Immature natural killer cell (primary cell): Measurements from ENCODE around the gene XDH. TPM values are rescaled to one million over a fixed set of nuclear protein-coding genes. Genes with fewer than 3 reads are reported as not detected.

ENCODE experiments used
- DNase-seq, 3 donors: peaks; one replicate each; pipeline ENCODE4 v3.0.0; 2022; ENCODE audit warnings: mixed read lengths in 1 of 3
- H3K27ac Mint-ChIP-seq, 6 donors: one replicate each; pipeline ENCODE4 v1.8.0; 2020; ENCODE audit warnings: mixed read lengths in 6 of 6, mild to moderate bottlenecking in 5 of 6, inconsistent platforms in 4 of 6, moderate library complexity in 3 of 6
- H3K27me3 Mint-ChIP-seq, 3 donors: one replicate each; pipeline ENCODE4 v1.8.0; 2020 to 2021; ENCODE audit warnings: low read depth in 3 of 3, mild to moderate bottlenecking in 3 of 3, mixed read lengths in 3 of 3, moderate library complexity in 3 of 3, inconsistent platforms in 1 of 3
- H3K36me3 Mint-ChIP-seq, 3 donors: one replicate each; pipeline ENCODE4 v1.8.0; 2020; ENCODE audit warnings: mixed read lengths in 3 of 3, inconsistent platforms in 2 of 3, mild to moderate bottlenecking in 2 of 3
- H3K4me1 Mint-ChIP-seq, 2 donors: one replicate each; pipeline ENCODE4 v1.8.0; 2020; ENCODE audit warnings: inconsistent platforms in 2 of 2, mild to moderate bottlenecking in 2 of 2, mixed read lengths in 2 of 2, moderate library complexity in 1 of 2
- H3K4me3 Mint-ChIP-seq, 5 donors: one replicate each; pipeline ENCODE4 v1.8.0; 2020; ENCODE audit warnings: mild to moderate bottlenecking in 5 of 5, mixed read lengths in 5 of 5, inconsistent platforms in 3 of 5, moderate library complexity in 3 of 5
- H3K9me3 Mint-ChIP-seq, 6 donors: one replicate each; pipeline ENCODE4 v1.8.0; 2020; ENCODE audit warnings: mild to moderate bottlenecking in 6 of 6, mixed read lengths in 6 of 6, inconsistent platforms in 4 of 6, moderate library complexity in 3 of 6
- polyA plus RNA-seq, 3 donors: library from polyadenylated mRNA; unstranded; fragments of 300-500 nt; fragmentation: Illumina TruSeq; gene quantifications; one replicate each; pipeline ENCODE4 v1.2.3, GENCODE V29; 2021

The XDH gene
- polyA plus RNA-seq, 3 donors from 2014 or later: not detected

DNA sequence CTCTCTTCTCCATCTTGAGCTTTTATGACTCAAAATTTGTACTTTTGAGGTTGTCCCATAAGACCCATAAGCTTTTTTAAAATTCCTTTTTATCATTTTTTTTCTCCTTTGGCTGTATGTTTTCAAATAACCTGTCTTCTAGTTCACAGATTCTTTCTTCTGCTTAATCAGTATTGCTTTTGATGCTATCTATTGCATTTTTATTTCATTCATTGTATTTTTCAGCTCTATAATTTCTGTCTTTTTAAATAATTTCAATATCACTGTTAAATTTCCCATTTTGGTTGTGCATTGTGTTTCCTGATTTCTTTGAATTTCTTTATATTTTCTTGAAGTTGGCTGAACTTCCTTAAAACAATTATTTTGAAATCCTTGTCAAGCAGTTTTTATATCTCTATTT lies 4.8 kb upstream of the XDH start:
- Mint-ChIP-seq H3K27ac (no peak overlapping the region), H3K36me3 (peaks cover 0 to 7% (median 4%) of the 10 kb centered on the region in 3 donors), H3K27me3 (no peaks in the 10 kb centered on the region), H3K4me3 (no peak overlapping the region), H3K9me3 (peaks cover 7 to 31% (median 13%) of the 10 kb centered on the region in 6 donors), H3K4me1 (peaks cover 0 to 6% of the 10 kb centered on the region in 2 donors)
- DNase-seq: no peak

DNA sequence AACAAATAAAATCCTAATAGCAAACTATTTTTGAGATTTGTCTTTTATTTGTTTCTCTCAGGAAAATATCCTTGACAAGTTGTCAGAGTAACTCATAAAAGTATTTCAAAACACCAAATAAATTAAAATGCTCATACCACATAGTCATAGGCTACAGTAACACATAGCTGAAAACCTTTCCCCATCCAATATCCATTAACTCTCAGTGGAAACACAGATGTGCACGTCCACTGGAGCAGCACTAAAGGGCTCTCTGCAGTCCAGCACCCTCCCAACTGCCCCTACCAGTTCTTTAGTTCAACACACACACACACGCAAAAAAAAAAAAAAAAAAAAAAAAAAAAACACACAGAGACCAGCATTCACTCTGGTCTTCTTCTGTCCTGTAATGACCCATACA lies 879 bp upstream of the XDH start:
- H3K4me3 Mint-ChIP-seq: no peak overlapping the region
- peaks cover 0 to 7% (median 4%) of the 10 kb centered on the region in 3 donors for H3K36me3 Mint-ChIP-seq
- no peak overlapping the region for H3K27ac Mint-ChIP-seq
- H3K9me3 Mint-ChIP-seq: peaks cover 7 to 21% (median 12%) of the 10 kb centered on the region in 6 donors
- peaks cover 0 to 4% (median 0%) of the 10 kb centered on the region in 3 donors for H3K27me3 Mint-ChIP-seq
- DNase-seq: no peak
- peaks cover 0 to 6% of the 10 kb centered on the region in 2 donors for H3K4me1 Mint-ChIP-seq

DNA sequence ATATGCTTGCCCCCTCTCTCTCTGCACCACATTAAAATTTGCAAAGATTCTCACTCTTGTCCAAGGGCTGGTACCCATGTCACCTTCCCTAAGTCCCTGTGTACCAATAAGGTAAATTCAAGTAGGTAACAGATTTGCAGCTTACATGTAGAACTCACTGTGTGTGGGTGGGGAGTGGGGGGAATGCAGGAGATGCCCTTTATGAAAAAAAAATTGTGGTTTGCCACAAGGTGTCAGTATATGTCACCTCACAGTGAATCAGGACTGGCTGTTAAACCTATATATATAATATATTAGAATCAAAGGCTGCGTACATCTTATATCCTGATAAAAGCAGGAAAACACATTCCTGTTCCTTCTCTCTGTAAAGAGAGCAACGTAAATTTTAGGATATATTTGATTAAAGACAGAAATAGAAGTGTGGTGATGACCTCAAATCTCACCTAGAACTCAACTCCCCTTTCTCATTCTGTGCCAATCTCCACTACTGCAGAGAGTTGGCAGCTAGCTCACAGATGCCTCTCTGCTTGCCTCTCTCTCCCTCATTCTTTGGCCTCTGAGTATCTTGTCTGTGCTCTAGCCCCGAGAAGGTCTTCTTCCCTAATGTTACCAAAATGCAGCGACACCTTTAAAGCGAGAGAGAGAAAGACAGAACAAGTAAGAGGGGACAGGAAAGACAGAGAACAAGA lies 536 bp downstream of the XDH start:
- H3K4me1 Mint-ChIP-seq: peaks cover 0 to 6% of the 10 kb centered on the region in 2 donors
- no peak for DNase-seq
- H3K27me3 Mint-ChIP-seq: peaks cover 0 to 4% (median 0%) of the 10 kb centered on the region in 3 donors
- peaks cover 1 to 8% (median 3%) of the 10 kb centered on the region in 6 donors for H3K9me3 Mint-ChIP-seq
- H3K4me3 Mint-ChIP-seq: no peak overlapping the region
- H3K36me3 Mint-ChIP-seq: peaks cover 0 to 2% (median 2%) of the 10 kb centered on the region in 3 donors
- H3K27ac Mint-ChIP-seq: no peak overlapping the region

DNA sequence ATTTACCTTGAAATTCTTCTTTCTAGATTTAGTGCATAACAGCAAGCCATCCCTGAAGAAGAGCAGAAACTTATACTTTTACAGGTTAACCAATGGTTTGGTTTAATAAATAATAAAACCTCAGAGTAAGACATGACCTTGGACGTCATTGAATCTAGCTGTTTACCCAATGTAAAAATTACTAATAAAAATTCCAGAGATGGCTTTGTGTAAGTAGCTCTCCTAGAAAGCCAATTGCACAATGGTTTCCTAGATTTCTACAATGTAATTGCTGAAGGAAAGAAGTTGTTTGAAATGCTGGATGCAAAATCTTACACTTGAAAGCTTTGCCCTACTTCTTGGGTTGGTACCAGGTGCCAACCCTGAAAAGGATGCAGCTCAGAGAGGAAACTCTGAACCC lies 1.5 kb downstream of the XDH start:
- no peak overlapping the region for H3K4me3 Mint-ChIP-seq
- H3K27ac Mint-ChIP-seq: no peak overlapping the region
- peaks cover 0 to 2% (median 0%) of the 10 kb centered on the region in 6 donors for H3K9me3 Mint-ChIP-seq
- H3K4me1 Mint-ChIP-seq: peaks cover 0 to 6% of the 10 kb centered on the region in 2 donors
- peaks cover 0 to 5% (median 4%) of the 10 kb centered on the region in 3 donors for H3K27me3 Mint-ChIP-seq
- DNase-seq: no peak
- no peaks in the 10 kb centered on the region for H3K36me3 Mint-ChIP-seq

DNA sequence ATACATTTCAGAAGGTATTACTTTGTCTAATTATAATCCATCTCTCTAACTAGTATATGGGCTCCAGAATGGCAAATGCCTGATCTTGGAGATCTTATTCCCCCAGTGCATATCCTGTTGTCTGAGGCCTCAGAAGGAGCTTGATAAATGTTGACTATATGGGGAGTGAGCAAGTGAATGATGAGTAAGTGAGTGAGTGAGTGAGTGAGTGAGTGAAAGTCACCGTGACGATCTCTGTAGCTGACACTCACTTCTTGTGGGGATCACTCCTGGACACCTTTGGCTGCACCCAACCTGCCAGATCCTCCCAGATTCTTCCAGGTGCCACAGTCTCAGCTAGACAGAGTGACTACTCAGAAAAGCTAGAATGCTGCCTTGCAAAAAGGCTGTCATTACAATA lies 2.8 kb downstream of the XDH start:
- no peak overlapping the region for H3K4me3 Mint-ChIP-seq
- no peak for DNase-seq
- no peak overlapping the region for H3K27ac Mint-ChIP-seq
- peaks cover 0 to 2% (median 0%) of the 10 kb centered on the region in 6 donors for H3K9me3 Mint-ChIP-seq
- peaks cover 1 to 5% (median 4%) of the 10 kb centered on the region in 3 donors for H3K27me3 Mint-ChIP-seq
- no peaks in the 10 kb centered on the region for H3K36me3 Mint-ChIP-seq
- peaks cover 0 to 4% of the 10 kb centered on the region in 2 donors for H3K4me1 Mint-ChIP-seq

DNA sequence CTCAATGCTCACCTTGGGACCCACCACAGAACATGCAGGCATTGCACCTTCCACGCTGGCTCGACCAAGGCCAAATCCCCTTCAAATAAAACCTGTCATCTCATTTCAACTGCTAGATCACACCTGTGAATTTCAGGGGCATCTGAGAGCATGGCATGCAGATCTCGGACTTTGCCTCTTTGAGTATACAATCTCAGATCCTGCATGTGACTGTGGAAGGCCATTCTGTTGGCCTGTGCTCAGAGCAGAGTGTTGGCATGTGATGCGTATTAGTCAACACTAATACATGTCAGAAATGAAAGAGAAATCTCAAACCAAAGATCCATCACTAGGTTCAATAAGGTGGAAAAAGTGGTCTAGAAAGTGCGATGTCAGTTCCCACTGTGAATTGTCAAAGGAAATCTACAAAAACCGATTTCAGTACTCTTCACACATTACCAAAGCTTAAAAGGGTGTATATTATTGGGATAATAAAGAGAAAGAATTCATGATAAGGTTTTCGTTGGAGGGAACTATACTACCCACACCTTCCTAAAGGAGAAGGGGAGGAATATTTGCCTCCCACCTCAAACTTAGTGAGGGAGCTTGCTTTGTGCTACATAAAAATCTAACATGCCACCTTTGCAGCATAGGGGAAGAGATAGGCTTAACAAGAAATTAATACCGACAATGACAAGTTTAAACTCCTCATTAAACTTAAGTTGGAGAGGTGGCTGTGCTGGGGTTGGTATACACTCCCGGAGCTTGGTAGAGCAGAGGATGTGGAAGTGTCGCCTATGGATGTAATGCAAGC lies 7.8 kb downstream of the XDH start:
- DNase-seq: no peak
- Mint-ChIP-seq H3K4me1 (no peaks in the 10 kb centered on the region), H3K27me3 (peaks cover 0 to 11% (median 3%) of the 10 kb centered on the region in 3 donors), H3K36me3 (no peaks in the 10 kb centered on the region), H3K4me3 (no peak overlapping the region), H3K27ac (no peak overlapping the region), H3K9me3 (no peaks in the 10 kb centered on the region)

DNA sequence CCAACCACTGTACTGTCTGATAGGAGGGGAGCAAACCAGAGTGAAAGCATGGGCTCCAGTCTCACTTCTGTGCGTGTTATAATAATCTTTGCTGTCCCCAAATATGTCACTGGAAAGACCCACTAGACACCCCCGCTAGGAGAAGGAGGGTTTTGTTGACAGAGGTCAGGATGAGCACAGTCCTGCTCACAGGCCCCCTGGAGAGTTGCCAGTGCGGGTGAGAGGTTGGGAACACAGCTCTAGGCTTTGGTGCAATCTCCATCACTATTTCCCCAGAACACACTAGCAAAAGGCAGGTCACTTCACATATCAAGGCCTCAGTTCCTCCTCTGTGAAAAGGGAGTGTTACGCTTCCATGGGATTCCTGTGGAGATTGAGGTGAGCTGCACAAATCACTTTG lies 9.7 kb downstream of the XDH start:
- Mint-ChIP-seq H3K36me3 (no peaks in the 10 kb centered on the region), H3K4me3 (no peak overlapping the region), H3K4me1 (no peaks in the 10 kb centered on the region), H3K9me3 (no peaks in the 10 kb centered on the region), H3K27me3 (peaks cover 0 to 11% (median 3%) of the 10 kb centered on the region in 3 donors), H3K27ac (no peak overlapping the region)
- no peak for DNase-seq

DNA sequence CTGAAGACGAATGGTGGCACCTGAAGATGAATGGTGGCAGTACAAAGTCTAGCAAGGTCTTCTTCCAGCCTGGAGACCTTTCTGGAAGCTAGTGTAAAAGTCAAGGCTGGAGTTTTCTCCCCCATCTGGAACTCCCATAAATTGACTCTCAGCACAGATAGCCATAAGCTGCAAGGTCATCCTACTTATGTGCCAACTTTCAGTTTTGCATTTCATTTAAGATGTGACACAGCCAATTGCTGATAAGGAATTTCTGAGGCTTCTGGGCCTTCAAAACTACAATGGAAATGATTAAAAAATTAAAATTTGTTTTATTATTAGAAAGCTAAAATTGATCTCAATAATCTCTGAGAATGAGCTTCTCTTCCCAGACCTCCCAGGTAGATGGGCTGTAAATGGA lies 10.2 kb downstream of the XDH start:
- Mint-ChIP-seq H3K27ac (no peak overlapping the region), H3K27me3 (peaks cover 0 to 11% (median 3%) of the 10 kb centered on the region in 3 donors), H3K4me1 (no peaks in the 10 kb centered on the region), H3K36me3 (no peaks in the 10 kb centered on the region), H3K9me3 (no peaks in the 10 kb centered on the region), H3K4me3 (no peak overlapping the region)
- no peak for DNase-seq

DNA sequence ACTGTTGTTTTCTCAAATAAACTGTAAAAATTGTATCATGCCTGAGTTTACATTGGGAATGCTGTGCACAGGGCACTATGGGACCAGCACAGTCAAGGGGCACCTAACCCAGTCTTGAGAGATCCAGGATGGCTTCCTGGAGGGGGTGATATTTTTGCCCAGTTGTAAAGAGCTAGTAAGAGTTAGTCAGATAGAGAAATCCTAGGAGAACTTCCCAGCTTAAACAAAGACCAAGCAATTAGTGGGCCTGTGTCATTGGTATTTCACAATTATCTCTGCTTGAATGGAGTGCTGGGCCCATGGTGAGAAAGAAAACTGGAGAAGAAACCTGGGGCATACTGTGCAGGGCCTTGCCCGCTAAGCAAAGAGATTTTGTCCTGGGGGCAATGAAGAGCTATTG lies 12.2 kb downstream of the XDH start:
- Mint-ChIP-seq H3K4me3 (no peak overlapping the region), H3K9me3 (no peaks in the 10 kb centered on the region), H3K27ac (no peak overlapping the region), H3K27me3 (peaks cover 1 to 10% (median 2%) of the 10 kb centered on the region in 3 donors), H3K36me3 (no peaks in the 10 kb centered on the region), H3K4me1 (no peaks in the 10 kb centered on the region)
- no peak for DNase-seq

DNA sequence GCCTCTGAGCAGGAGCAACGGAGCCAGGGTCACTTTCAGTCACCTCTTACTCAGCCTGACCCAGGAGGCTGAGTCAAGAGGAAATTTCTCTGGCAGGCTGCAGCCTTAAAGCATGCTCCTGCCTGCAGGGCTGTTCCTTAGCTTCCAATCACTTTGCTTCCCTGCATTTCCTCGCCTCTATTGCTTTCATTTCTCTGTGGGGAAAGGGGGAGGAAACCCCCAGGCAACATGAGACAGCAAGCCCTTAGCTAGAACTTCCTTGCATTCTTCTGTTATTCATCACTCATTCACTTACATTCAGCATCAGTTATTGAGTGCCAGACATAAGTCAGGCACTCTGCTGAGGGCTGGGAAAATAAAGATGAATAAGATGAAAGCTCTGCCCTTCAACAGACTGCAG lies 13.0 kb downstream of the XDH start:
- H3K27ac Mint-ChIP-seq: no peak overlapping the region
- DNase-seq: no peak
- H3K9me3 Mint-ChIP-seq: no peaks in the 10 kb centered on the region
- no peak overlapping the region for H3K4me3 Mint-ChIP-seq
- no peaks in the 10 kb centered on the region for H3K4me1 Mint-ChIP-seq
- peaks cover 1 to 10% (median 2%) of the 10 kb centered on the region in 3 donors for H3K27me3 Mint-ChIP-seq
- H3K36me3 Mint-ChIP-seq: no peaks in the 10 kb centered on the region

DNA sequence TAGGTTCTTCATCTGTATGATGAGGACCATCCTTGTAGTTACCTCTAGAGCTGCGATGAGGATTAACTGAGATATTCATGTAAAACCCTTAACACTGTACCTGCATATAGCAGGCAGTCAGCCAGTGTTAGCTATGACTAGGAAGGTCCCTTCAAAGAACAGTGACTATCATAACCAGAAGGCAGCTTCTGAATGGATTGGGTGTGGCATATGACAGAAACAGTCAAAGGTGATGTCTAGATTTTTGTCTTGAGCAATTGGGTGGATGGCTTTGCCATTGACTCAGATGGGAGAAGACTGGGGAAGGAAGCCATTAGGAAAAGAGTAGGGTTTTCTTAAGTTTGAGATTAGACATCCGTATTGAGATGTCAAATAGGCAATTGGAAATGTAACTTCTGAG lies 15.7 kb downstream of the XDH start:
- H3K9me3 Mint-ChIP-seq: no peaks in the 10 kb centered on the region
- no peak overlapping the region for H3K4me3 Mint-ChIP-seq
- no peaks in the 10 kb centered on the region for H3K36me3 Mint-ChIP-seq
- H3K27me3 Mint-ChIP-seq: peaks cover 0 to 8% (median 2%) of the 10 kb centered on the region in 3 donors
- H3K4me1 Mint-ChIP-seq: no peaks in the 10 kb centered on the region
- no peak overlapping the region for H3K27ac Mint-ChIP-seq
- no peak for DNase-seq

DNA sequence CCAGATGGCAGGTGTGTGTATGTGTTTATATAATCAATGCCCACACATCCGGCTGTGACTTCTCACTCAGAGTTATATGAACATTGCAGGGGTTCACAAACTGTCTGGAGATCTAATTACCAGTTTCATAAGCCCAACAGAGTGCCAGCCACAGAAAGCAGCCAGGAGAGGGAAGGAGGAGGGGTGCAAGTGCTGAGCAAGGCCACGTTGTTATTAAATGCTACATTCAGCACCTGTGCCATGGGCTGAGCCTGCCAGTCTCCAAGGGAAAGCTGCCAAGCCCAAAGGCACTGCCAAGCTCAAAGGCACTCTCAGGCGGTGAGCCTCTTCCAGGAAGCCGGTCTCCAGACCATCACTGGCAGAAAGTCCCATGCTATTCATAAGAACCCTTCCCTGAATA lies 17.4 kb downstream of the XDH start:
- peaks cover 2 to 8% (median 3%) of the 10 kb centered on the region in 3 donors for H3K27me3 Mint-ChIP-seq
- no peak overlapping the region for H3K4me3 Mint-ChIP-seq
- DNase-seq: no peak
- no peaks in the 10 kb centered on the region for H3K9me3 Mint-ChIP-seq
- no peaks in the 10 kb centered on the region for H3K4me1 Mint-ChIP-seq
- no peak overlapping the region for H3K27ac Mint-ChIP-seq
- no peaks in the 10 kb centered on the region for H3K36me3 Mint-ChIP-seq

DNA sequence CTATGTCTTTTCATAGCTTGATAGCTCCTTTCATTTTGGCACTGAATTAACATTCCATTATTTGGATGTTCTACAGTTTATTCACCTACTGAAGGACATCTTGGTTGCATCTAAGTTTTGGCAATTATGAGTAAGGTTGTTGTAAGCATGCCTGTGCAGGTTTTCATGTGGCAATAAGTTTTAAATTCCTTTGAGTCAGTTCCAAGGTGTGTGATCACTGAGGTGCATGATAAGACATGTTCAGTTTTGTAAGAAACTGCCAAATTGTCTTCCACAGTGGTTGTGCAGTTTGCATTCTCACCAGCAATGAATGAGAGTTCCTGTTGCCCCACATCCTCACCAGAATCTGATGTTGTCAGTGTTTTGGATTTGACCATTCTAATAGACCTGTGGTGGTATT lies 24.2 kb downstream of the XDH start:
- H3K36me3 Mint-ChIP-seq: no peaks in the 10 kb centered on the region
- H3K4me1 Mint-ChIP-seq: no peaks in the 10 kb centered on the region

DNA sequence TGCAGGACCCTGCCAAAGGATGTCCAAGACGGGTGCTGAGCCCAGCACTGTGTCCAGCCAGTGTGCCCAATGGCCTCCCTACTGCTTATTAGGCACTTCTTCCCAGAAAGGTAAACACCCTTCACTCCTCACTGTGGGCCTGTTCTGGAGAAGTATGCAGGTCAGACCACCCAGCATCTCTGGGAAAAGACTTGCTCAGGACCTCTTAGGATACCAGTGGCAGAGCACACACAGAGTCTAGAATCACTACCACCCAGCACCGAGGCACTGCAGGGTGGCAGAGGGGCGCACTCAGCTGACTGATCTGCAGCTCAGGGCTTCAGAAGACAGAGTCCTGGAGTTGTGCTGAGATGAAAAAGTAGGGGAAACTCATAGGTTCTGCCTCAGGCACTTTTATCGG lies 25.8 kb downstream of the XDH start:
- no peak overlapping the region for H3K27ac Mint-ChIP-seq
- H3K36me3 Mint-ChIP-seq: no peaks in the 10 kb centered on the region
- H3K27me3 Mint-ChIP-seq: peaks cover 0 to 7% (median 0%) of the 10 kb centered on the region in 3 donors
- no peak overlapping the region for H3K4me3 Mint-ChIP-seq
- DNase-seq: no peak
- H3K9me3 Mint-ChIP-seq: no peaks in the 10 kb centered on the region
- no peaks in the 10 kb centered on the region for H3K4me1 Mint-ChIP-seq

More for the DNA sequence above, 24.2 kb downstream of the XDH start:
- no peak overlapping the region for H3K4me3 Mint-ChIP-seq
- no peaks in the 10 kb centered on the region for H3K9me3 Mint-ChIP-seq
- no peak for DNase-seq
- peaks cover 0 to 7% (median 0%) of the 10 kb centered on the region in 3 donors for H3K27me3 Mint-ChIP-seq
- H3K27ac Mint-ChIP-seq: no peak overlapping the region
